ENCODE results near the gene SFT2D2. TPM values are rescaled to one million over a fixed set of nuclear protein-coding genes. Genes with fewer than 3 reads are reported as not detected.
"Not testable (repeated sequence)": the region's sequence is repeated elsewhere in the genome, so short reads cannot be mapped to it uniquely, and the experiment has no call there.

The SFT2D2 gene
- polyA plus RNA-seq (2013, experiment 1 of 2; ENCODE audit: insufficient read length), result 9.5 TPM
- 6.3 TPM for polyA plus RNA-seq (2013, experiment 2 of 2; ENCODE audit: insufficient read length)

DNA sequence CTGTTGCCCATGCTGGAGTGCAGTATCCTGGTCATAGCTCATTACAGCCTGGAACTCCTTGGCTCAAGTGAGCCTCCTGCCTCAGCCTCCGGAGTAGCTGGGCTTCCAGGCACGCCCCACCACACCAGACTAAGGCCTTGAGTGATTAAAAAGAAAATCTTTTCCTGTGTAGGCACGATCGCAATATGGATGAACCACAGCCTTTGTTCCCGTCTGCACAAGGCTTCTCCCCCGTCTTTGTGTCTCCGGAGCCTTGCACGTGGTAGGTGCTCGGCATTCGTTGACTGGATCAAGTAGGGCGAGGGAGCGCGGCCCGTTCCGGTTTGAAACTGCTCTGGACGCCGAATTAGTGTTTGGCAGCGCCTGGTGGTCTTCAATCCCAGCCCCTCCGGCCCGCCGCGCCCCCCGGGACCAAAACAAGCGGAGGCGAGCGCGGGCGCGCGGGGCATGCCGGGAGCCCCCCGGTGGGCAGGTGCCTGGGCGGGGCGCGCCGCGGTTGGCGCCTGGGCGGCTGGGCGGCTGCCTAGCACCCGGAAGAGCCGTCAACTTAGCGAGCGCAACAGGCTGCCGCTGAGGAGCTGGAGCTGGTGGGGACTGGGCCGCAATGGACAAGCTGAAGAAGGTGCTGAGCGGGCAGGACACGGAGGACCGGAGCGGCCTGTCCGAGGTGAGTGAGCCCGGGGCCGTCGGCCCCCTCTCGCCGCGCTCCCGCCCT is at the start of gene SFT2D2:
SFT2D2 (plus strand) TSS at position 529 of the 715 bp plus-strand sequence; CDS start at position 605, 76 bp downstream.
- peak; percentile 69 for DNase-seq

DNA sequence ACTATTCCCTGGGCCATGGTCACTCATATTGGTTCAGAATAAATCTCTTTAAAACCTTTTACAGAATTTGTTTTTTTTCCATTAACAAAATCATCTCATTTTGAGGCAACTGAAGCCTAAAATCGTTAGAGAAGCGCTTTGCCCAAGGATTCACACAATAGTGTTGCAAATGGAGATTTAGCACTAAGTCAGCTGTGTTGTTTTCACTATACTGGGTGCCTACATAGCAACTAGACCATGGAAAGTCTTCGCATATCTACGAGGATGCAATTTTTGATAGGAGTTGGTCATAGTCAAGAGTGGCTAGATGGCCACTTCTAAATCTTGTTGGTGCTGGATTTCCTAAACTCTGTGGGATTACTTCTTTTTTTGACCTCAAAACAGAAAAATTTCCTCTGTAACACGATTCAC is 47.6 kb upstream of the SFT2D2 start:
- no peak for DNase-seq

DNA sequence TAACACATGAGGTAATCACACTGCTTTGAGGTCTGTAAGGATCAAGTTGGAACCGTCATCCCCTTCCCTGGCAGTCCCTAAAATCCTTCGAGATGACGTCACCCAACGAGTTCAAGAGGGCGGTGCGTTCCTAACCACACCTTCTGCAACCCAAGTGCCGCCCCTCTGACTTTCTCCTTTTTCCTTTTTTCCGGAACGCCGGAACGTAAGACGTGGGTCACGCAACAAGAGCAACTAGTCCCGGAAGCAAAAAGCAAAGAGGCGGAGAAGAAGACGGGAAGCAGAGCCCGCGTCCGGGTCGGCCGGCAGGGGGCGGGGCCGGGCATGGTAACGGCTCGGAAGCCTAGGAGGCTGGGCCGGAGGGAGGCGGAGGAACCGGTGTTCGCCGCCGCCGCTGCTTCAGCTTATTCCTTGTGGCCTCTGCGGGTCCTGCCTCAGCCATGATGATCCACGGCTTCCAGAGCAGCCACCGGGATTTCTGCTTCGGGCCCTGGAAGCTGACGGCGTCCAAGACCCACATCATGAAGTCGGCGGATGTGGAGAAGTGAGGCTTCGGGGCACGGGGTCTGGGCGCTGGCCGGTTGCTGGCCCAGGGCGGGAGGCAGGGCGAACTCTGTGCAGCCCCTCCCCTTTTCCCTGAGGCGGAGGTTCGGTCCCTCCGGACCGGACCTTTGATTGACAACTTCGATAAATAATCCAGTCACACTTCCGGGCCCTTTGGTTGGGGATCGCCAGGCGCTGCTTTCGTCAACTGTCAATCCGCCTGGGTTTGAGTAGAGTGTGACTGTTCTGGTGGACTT is 47.0 kb upstream of the SFT2D2 start, which contains the start of gene TIPRL:
TIPRL (plus strand) TSS at position 325 of the 800 bp plus-strand sequence; CDS start at position 441, 116 bp downstream.
- DNase-seq, result peak; percentile 100

DNA sequence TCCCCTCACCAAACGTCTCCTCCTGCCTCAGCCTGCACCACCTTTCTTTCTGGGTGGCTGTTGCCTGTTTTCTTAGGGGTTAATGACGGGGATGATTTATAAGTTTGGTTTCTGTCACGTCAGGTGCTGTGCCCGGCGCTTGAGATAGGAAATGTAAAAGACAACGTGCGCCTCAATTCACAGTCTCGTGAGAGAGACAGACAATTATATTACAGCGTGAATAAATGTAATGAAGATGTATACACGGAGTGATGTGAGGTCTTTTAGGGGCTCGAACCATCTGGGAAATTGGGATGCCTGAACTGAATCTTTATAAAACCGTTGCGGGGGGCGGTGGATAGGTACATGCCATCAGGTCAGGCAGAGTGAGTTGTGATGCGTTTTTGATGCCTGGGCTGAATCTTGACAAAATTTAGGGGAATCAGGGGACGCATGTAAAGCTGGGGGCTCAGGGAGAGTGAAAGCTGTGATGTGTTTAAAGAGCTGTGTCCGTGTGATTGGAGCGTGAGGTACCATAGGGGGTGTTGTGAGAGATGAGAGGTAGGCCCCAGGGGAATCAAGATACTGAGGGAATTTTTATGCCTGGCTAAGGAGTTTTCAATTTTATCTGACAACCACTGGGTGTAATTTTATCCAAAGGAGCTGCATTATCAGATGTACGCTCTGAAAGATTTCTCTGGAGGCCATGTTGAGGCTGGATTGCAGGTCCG is 46.2 kb upstream of the SFT2D2 start:
- DNase-seq, result peak; percentile 17

DNA sequence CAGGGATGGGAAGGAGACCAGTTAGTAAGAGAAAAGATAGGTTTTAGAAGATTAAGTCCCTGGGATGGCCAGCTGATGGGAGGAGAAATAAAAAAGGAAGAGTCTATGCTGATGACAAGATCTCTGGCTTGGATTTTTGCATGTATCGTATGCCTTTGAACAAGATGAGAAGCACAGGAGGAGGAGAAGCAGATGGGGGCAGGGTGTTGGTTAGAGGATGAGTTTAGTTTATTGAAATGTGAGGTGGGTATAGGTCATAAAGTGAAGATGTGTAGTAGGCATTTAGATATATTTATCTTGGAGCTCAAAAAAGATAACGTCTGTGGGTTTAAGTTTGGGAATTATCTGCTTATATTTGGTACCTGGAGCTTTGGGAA is 45.7 kb upstream of the SFT2D2 start:
- DNase-seq, result no peak

DNA sequence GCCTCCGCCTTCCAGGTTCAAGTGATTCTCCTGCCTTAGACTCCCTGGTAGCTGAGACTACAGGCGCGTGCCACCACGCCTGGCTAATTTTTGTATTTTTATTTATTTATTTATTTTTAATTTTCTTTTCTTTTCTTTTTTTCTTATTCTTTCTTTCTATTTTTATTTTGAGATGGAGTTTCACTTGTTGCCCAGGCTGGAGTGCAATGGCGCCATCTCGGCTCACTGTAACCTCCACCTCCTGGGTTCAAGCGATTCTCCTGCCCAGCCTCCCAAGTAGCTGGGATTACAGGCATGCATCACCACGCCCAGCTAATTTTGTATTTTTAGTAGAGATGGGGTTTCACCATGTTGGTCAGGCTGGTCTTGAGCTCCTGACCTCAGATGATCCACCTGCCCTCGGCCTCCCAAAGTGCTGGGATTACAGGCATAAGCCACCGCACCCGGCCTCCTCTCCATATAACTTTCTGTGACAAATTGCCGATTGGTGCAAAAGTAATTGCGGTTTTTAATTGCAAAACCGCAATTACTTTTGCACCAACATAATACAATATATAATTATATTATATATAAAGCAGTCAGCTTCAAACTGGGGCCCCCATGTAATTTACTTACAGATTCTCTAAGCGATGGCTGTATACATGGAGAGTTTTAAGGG is 44.6 kb upstream of the SFT2D2 start:
- DNase-seq, result not testable (repeated sequence)

DNA sequence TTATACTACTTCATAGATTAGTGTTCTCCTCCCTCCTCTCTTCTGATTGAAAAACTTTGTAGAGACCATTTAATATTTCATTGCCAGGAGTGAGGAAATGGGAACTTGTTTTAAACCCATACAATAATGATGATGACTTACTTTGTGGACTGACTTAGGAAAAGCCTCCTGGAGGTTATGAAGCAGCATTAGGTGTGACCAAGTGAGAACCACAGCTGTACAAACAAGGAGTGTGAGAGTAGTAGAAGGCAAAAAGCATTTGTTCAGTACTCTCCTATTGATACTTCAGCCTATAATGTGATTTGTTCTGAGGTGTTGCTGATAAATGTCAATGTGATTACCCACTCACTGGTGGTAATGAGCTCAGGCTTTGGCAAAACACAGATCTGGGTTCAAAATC is 38.6 kb upstream of the SFT2D2 start:
- DNase-seq, result no peak

DNA sequence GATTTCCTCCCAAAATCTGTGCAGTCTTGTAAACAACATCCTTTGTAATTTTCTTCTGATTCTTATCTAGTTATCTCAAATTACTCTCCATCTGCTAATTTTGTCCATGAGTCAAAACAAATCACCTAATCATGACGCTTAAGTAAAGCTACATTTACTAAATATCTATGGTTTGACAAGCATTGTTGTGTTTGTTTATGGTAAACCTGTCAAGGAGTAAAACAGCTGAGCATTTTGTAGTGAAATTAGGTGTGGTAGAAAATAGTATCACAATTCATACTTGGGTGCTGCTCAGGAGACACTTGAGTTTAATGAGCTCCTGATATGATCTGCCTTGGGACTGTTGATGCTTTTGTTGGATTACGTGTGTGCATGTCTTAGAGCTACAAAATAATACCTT is 35.4 kb upstream of the SFT2D2 start:
- DNase-seq, result no peak

DNA sequence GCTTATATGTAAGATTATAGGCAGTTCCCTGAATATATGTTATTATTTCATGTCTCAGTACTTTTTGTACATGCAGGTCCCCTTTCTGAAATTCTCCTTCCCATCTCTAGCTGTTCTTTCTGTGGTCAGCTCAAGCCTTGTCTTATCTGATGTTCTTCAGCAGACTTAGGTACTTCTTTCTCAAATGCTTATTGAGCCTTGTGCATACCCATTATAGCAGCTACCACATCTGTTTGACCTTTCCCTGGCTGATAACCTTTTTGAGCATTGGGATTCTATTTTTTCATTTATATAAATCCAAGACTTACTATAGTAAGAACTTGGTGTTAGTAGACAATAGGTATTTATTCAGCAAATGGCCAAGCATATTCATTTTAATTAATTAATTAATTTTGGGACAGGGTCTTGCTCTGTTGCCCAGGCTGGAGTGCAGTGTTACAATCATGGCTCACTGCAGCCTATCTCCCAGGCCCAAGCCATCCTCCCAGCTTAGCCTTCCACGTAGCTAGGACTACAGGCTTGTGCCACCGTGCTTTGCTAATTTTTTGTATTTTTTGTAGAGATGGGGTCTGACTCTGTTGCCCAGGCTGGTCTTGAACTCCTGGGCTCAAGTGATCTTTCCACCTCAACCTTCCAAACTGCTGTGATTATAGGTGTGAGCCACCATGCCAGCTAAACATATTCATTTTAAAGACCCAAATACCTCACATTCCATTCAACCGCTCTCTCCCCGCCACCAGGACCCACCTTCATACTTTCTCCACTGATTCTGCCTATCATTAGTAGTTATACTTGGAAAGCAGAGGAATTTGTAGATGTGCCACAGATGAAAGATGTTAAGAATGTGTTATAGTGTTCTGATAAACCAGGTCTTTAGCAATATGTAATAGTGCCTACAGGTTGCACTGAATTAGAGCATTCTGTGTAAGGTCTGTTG is 30.3 kb upstream of the SFT2D2 start:
- no peak for DNase-seq

DNA sequence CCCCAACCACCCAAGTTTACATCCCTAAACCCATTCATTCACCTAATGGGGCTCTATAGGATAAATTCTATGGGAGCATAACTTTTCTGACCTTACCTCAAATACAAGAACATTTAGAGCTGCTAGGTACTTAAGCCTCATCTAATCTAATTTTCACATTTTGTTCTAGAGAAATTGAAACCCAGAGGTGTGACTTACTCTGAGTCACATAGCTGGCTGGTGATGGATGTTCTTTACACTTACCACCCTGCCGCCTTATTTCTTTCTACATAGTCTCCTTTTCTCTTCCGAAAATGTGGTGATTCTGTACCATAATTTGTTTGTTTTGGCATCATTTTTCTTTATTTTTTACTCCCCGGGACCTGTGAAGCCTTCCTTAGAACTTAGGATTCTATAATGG is 26.7 kb upstream of the SFT2D2 start:
- DNase-seq, result no peak

DNA sequence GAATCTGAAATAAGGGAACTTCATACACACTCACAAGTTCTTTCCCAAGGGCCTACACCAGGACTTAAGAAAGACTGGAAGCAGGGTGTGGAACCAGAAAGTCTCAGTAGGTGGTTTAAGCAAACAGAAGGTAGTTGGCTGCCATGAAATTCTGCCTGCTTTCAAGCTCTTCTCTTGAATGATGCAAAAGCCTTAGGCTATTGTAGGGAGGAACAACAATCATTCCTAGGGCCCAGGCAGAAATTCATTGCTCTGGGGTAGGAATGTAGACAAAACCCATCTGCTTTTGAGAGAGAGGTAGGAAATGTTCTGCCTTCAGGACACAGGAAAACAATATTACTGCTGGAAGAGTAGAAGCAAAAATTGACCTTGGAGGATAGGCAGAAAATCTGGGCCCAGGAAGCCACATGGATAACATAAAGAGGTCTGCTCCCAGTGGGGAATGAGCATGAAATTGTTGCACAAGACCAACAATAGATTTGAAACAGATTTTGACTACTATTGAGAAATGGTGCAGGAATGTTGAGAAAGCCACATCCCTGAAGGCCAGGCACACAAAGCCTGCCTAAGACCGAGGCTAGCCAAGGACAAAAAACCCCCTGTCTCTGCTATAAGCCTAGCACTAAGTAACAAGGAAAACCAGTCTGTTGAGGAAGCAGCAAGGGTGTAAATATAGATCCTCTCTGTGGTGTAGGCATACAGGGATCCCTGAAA is 22.7 kb upstream of the SFT2D2 start:
- peak; percentile 80 for DNase-seq

DNA sequence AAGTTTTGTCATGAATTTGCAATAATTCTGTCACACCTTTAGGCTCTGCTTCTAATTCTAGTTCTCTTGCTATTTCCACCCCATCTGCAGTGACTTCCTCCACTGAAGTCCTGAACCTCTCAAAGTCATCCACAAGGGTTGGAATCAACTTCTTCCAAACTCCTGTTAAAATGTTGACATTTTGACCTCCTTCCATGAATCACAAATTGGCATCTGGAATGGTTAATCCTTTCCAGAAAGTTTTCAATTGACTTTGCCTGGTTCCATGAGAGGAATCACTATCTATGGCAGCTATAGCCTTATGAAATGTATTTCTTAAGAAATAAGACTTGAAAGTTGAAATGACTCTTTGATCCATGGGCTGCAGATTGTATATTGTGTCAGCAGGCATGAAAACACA is 19.7 kb upstream of the SFT2D2 start:
- DNase-seq, result no peak

DNA sequence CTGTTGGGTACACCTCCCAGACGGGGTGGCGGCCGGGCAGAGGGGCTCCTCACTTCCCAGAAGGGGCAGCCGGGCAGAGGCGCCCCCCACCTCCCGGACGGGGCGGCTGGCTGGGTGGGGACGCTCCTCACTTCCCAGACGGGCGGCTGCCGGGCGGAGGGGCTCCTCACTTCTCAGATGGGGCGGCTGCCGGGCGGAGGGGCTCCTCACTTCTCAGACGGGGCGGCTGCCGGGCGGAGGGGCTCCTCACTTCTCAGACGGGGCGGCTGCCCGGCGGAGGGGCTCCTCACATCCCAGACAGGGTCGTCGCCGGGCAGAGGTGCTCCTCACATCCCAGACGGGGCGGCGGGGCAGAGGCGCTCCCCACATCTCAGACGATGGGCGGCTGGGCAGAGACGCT is 18.1 kb upstream of the SFT2D2 start:
- not testable (repeated sequence) for DNase-seq

DNA sequence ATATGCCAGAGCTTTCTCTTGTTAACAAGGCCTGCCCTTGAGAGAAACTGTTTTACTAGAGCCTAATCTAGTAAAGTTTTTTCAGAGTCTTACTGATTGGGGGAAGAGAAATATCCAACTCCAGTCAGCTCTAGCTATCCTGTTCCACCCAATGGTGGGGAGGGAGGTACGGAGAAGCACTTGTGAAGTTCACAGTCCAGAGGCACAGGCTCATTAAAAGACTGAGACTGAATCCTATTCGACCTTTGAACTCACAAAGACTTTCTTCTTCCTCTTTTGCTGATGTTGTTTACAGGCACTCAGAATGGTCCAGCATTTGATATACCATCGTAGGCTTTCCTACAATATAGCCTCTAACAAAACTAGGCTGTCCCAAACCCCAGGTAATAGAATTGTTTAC is 15.5 kb upstream of the SFT2D2 start:
- no peak for DNase-seq

DNA sequence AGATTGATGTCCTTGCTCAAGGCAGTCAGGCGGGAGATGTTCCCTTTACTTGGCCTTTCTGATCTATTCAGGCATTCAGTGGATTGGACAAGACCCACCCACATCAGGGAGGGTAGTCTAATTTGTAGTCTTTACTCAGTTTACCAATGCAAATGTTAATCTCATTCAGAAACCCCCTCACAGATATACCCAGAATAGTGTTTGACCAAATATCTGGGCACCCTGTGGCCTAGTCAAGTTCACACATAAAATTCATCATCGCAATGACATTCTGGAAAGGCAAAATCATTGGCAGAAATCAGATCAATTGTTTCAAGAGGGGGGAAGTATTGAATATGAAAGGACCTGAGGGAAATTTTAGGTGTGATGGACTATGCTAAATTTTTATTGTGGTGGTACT is 12.5 kb upstream of the SFT2D2 start:
- DNase-seq, result no peak

DNA sequence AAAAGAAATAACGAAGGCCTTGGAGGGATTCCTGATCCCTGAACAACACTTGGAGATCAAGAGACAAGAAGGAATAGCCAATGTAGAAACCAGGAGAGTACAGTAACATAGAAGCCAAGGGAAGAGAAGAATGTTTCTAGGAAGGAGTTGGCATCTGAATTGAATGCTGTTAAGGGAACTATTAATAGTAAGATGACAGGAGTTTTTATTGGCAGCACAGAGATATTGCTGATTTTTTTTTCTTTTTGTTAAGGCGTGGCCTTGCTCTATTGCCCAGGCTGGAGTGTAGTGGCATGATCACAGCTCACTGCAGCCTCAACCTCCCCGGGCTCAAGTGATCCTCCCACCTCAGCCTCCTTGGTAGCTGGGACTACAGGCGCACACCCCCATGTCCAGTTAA is 9.6 kb upstream of the SFT2D2 start:
- DNase-seq, result no peak

DNA sequence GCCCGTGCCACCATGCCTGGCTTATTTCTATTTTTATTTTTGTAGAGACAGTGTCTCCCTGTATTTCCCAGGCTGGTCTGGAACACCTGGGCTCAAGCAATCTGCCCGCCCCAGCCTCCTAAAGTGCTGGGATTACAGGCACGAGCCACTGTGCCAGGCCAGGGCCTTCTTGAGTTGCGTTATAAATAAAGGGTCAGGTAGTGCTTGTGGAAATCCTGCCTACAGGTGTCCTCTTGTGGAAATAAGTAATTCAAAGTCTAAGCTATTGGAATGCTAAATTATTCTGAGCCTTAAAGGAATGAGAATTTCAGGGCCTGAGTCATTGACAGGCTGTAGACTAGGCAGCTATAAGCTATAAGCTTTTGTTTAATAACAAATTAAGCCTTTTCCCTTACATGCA is 8.1 kb upstream of the SFT2D2 start:
- no peak for DNase-seq

DNA sequence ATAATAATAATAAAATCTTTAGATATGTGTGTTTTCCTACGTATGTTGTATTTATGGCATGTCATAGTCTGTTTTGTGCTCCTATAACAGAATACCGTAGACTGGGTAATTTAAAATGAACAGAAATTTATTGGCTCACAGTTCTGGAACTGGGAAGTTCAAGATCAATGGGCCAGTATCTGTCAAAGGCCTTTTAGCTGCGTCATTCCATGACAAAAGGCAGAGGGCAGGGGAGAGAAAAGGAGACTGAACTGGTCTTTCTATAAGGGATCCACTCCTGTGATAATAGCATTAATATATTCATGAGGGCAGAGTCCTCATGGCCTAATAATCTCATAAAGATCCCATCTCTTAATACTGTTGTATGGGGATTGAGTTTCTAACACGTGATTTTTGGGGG is 7.1 kb upstream of the SFT2D2 start:
- no peak for DNase-seq

DNA sequence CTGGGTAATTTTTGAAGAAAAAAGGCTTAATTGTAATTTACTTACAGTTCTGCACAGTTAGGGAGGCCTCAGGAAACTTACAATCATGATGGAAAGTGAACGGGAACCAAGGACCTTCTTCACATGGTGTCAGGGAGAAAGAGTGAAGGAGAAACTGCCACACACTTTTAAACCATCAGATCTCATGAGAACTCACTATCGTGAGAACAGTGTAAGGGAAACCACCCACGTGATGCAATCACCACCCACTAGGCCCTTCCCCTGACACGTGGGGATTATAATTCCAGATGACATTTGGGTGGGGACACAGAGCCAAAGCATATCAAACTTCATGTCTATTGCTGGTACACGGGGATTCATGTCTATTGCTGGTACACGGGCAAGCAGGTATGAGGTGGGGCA is 5.3 kb upstream of the SFT2D2 start:
- DNase-seq, result no peak

DNA sequence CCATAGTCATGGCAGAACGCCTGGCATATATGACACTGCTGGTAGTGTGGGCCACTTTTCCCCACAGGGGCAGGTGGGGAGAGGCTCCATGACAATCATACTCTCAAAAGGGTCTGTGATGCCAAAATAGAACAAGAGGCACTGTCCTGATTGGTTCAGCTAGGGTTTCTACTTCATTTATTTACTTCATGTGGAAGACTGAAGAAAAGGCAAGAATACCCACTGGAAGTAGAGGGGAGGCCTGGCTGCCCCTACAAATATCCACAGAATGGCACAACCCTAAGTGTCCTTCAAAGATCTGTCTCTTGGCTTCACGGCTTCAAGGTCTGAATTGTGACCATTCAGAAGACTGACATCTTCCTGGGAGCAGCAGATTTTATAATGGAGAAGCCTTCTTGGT is 4.5 kb upstream of the SFT2D2 start:
- DNase-seq, result no peak

DNA sequence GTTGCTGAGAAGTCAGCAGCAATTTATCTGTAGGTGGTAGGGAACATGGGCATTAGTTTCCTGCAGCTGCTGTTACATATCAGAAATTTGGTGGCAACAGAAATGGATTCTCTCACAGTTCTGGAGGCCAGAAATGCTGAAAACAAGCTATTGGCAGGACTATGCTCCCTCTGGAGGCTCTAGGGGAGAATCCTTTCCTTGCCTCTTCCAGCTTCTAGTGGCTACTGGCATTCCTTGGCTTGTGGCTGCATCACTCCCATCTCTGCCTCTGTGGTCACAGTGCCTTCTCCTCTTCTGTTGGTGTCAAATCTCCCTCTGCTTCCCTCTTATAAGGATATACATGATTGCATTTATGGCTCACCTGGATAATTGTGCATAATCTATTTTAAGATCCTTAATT is 2.5 kb upstream of the SFT2D2 start:
- no peak for DNase-seq

All from fibroblast of skin of back (primary cell).